GM21515 (cell line): ENCODE measurements around the gene TLR3.
A peak's percentile ranks its signal among the peaks of the same experiment; 100 is the strongest.

Experiments used
- ATAC-seq: cut with Tn5 transposase; IDR thresholded peaks from one replicate; pipeline ENCODE4 v1.9.1; 2021; ENCODE audit not compliant: unreplicated experiment

TLR3 gene

DNA sequence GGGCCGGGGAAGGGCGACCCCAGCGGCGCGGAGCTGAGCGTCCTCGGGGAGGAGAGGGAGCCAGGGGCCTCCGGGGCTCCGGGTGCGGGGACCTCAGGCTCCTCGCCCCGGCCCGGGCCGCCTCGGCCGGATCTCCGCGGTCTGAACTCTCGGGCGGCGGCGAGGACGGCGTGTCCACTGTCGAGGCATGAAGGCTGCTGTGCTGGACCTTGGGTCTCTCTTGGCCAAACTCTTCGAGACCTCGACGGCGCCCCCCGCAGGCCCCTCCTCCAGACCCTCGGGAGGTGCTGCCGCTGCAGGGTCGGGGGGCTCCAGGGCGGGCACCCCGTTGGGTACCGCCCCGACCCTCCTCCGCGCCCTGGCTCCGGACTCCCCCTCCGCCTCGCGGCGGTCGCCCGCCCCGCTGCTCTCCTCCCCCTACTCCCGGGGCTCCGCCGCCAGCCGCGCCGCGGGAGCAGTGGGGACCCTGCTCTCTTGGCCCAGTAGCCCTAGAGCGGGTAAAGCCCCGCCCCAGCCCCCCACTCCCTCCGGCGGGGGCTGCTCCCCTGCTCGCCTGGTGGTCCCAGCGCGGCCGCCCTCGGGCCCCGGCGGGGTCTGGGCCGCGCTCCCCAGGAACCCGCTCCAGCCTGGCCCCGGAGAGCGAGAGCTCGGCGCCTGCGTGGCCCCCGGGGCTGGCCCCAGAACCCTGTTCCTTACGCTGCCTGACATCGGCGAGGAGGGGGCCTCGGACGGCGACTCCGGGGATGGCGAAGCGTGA, 36.1 kb downstream of the TLR3 start:
- peak; percentile 54 for ATAC-seq

DNA sequence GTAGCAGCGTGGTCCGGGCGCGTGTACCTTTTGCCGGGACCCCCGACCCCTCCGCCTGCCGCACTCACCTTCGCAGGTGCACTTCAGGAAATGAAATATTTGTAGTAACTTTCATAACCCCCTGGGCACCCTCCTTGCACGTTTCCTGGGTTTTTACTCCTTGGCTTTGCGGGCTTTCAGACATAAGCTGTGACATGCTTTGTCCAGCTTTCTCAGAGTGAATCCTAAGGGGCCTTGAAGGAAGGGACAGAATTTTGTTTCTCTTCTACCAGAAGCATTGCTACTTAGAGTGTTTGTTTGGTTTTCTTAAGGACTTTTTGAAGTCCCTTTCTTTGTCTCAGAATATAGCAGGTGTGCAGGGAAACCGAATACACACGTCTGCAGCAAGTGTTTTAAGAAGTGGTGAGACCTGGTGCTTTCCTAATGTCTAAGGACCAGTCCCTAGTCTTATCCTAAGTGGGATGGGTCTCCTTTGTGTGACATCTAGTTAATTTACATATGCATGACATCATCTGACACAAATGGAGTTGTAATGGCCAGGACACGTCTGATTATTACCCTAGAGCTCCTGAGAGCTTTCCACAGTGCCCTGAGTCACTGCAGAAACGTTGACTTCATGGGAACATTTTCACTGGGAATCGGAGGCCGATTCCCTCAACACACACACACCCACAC, 36.8 kb downstream of the TLR3 start:
- peak; percentile 21 for ATAC-seq

DNA sequence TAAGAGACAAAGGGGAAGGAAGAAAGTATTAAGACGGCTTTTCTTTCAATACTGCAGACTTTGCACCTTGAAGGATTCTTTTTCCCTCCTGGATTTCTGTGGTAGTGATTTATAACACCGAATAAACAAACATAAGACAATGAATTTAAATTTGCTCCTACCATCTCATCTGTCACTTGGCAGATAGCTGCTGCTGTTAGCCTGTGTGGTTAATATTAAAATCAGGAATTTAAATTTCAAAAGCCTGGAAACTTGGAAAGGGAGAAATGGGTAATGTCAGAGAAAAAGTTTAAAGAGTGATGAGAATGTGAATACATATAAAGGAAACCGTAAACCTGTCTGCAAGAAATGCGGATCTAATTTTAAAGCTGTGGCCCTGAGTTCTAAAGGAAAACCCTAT, 39.0 kb downstream of the TLR3 start:
- no peak for ATAC-seq

DNA sequence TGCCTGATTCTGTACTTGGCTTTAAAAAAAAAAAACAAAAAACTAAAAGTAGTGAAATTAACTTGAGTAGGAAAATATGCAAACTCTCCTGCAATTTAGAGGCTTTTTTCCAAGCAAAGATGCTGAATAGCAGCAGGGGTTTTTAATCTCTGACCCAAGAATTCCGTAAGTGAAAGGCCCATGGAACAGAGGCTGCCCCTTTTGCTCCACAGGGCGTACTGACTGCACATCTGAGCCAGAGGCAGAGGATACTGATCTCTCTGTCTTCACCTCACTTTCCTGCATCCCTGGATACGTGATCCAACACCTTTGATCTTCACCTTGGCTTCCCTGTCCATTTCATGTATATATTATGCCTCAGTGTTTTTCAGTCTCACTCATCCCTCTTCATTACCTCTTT, 39.4 kb downstream of the TLR3 start:
- ATAC-seq: no peak

DNA sequence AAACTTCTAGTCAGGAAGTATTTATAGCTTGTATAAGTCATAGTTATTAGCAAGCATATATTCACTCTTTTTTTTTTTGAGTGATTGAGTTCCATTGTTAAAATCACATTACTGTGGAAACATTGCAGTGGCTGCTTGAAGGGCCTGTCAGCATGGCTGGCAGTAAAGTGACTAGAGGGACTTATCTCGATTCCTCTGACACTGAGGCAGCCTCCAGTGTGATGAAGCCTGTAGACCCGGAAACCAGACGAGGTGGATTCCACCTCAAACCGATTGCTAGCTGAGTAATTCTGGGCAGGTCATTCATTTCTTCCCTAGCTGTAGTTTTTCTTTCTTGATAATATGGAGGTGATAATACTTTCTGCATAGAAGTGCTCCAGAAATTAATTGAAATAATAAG, 40.3 kb downstream of the TLR3 start:
- no peak for ATAC-seq

DNA sequence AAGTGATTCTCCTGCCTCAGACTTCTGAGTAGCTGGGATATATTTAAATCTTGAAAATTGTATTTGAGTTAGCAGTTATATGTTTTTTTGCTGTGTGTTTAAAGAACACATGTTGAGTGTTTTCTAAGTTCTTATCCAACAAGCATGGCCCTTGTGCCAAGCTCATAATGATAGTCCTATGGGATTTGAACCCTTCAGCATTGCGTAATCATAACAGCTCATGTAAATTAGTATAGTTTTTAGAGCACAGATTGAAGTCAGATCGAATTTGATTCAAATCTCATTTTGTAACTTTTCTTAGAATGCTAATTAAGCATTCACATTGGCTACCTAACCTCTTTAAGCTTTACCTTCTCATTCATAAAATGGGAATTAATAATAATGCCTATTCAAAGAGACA, 47.7 kb downstream of the TLR3 start:
- no peak for ATAC-seq

DNA sequence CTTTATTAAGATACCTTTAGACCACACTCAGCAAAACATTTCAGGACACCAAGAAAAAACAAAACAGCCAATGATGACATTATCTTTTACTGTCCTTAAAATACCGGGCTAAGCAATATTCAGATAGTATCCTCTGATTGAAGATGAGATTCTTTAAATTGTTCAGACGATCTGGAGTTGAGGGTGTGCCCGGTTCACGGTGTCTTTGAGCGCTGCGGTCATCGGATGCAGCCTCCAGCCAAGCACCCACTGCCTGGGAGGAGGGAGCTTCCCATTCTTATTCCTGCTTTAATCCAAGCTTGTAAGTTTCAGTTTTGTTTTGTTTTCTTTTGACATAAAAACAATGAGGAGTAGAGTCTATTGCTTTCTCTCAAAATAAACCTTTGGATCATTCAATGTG, 49.6 kb downstream of the TLR3 start:
- no peak for ATAC-seq

DNA sequence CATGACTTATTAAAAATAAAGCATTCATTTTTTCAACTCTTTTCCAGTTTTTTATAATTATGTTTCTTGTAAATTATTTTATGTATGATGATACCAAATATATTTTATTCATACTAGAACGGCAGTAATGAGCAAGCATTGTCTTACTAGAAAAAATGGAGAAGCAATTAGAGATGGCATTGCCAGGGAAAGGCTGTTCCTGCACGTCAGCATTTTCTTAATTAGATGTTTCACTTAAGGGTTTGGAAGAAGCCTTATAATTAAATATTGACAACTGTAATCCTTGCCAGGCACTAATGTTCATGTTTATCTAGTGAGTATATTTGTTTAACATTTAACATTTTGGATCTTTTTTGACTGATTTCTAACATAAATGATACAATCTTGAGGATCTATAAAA, 52.1 kb downstream of the TLR3 start:
- no peak for ATAC-seq

DNA sequence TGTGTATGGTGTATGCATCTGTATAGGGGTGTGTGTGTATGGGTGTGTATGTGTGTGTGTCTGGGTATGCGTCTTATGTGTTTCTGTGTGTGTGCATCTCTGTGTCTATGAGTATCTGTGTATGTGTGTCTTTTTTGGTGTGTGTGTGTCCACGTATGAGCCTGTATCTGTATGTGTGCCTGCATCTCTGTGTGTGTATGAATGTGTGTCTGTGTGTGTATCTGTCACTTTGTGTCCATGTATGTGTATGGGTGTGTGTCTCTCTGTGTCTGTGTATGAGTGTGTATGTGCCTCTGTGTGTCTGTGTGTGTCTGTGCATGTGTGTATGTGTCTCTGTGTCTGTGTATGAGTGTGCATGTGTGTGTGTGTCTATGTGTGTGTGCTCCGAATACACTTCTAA, 59.9 kb downstream of the TLR3 start:
- ATAC-seq: no peak

DNA sequence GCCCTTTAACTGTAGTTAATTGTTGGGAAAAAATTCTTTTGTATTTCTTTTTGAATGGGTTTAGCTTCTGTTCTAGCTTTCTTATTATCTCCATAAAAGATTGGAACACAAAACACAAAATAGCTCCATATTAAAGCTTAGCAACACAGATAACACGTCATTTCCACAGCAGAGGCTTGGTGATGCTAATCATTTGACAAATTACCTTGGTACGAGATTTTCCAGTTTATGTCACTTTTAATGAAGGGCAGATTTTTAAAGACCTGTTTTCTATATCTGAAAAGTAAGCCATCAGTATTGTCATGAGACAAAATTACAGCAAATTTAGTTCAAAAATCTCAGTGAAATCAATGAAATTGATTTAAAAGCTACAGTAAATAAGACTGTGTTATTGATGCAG, 63.0 kb downstream of the TLR3 start:
- ATAC-seq: no peak

DNA sequence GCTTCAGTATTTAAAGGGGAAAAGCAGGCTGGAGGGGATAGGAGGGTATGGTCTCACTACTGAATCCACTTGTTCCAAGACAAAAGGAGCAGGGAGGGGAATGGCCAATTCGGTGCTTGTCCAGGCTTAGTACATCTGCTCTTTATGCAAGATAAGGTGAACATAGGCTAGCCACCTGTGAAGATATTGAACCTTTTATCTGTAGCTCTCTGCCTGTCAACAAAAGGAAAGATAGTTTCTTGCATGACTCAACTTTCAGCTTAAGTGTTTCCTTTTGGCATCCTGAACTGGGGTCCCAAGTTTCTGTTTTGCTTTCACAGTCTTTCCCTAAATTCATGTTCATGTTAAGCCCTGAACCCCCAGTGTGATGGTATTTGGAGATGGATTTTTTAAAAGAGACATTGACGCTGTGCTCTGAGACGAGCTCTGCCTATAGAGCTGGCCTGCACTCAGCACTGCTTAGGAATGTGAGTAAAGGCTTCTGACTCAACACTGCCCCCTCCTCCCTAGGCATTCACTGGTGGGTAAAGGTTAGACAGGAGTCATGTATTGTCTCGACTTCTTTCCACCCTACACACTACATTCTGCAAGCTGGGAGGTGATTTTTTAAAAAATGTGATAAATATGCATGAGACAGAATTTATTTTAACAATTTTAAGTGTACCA, 63.8 kb downstream of the TLR3 start:
- ATAC-seq: peak; percentile 29

DNA sequence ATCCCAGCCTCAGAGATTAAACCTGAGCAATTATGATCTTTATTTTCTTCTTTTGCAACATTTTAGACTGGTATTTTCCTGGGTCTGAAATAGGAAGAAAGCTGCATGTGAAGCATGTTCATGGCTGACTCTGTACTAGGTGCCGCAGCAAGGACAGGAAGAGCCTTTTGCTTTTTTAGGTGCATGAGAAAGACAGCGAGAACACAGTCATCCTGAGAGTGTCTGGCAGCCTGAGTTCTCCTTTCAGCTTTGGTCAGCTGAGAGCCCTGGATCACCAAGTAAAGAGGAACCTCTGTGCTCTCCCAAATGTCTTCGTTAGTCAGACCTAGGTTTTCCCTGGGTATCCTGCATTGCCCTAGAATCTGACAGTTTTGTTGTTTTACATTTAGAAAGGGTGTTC, 65.3 kb downstream of the TLR3 start:
- ATAC-seq: peak; percentile 99

DNA sequence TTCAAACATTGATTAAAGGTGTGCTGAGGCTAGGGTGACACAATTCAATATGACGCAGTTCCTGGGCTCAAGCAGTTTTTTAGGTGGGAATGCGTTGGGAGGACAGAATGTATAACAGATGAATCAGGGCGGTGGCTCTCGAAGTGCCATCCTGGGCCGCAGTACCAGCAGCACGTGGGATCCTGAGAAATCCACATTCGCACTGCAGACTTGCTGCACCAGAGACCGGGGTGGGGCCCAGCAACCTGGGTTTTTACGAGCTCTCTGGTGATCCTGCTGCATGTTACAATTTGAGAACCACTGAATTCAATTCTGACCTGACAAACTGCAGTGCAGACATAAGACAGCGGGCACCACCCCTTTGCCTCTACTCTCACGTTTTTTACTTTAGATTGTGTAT, 65.9 kb downstream of the TLR3 start:
- ATAC-seq: no peak

DNA sequence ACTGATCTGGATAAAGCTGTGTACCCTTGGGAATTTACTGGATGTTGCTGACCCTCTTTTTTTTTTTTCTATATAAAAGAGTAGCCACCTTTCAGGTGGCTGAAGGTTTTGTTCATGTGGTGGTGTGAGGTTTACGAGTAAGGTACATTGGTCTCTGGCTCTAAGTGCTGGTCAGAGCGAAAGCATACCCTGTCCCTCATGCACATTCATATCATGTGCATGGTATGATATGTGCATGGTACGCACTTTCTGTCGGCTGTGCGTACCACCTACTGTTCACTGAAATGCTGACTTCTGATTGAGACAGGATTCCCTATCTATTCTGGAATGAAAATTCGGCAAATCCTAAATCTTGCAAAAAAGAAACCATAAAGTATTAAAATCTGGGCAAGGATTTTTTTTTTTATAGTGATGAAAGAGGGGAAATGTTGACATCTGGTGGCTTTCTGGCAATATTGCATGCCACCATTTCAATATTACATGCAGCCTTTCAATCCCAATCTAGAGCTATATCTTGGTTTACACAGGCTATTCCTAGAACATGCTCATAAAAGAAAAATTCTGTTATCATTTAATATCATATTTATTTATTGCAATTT, 68.3 kb downstream of the TLR3 start:
- ATAC-seq: peak; percentile 35
